Brain microvascular endothelial cell (primary cell): Measurements from ENCODE around the gene SCUBE1.
"Not testable (repeated sequence)": the region's sequence is repeated elsewhere in the genome, so short reads cannot be mapped to it uniquely, and the experiment has no call there.

ENCODE experiments used
- DNase-seq: peaks from one replicate; pipeline ENCODE4 v3.0.0-alpha.2; 2020
- H3K27ac ChIP-seq: fragments of 250-450 bp; sonication (Bioruptor Pico); 2 replicates; pipeline ENCODE4 v1.5.1; 2020; ENCODE audit warnings: mild to moderate bottlenecking, moderate library complexity
- H3K27me3 ChIP-seq: fragments of 250-450 bp; sonication (Bioruptor Pico); replicated peaks from 2 replicates; pipeline ENCODE4 v1.5.1; 2020; ENCODE audit warnings: mild to moderate bottlenecking
- H3K36me3 ChIP-seq: fragments of 250-450 bp; sonication (Bioruptor Pico); replicated peaks from 2 replicates; pipeline ENCODE4 v1.5.1; 2020; ENCODE audit warnings: mild to moderate bottlenecking
- H3K4me3 ChIP-seq: 2 replicates; pipeline ENCODE4 v1.5.1; 2011; ENCODE audit warnings: low read depth, mild to moderate bottlenecking, control low read depth, low read length, moderate library complexity
- CTCF ChIP-seq: IDR thresholded peaks from 2 replicates; pipeline ENCODE4 v1.5.1; 2011; ENCODE audit warnings: low read depth, mild to moderate bottlenecking, moderate library complexity, low read length, control low read depth, inconsistent platforms; ENCODE audit errors: missing control alignments
- in situ Hi-C: cut with HindIII; loops from 2 replicates; pipeline ENCODE4 v1.10.0; 2017; ENCODE audit warnings: low sequenced_read_pairs, low pct_ligation_motif_present

SCUBE1 gene

GRCh38 chr22:43288807-43289420, 54.3 kb downstream of the SCUBE1 start:
- in situ Hi-C loops: no loop called here
- no peak for DNase-seq
- Histone ChIP-seq H3K27ac (no peak overlapping the region), H3K27me3 (peaks cover 5% of the 10 kb centered on the region), H3K36me3 (no peaks in the 10 kb centered on the region), H3K4me3 (no peak overlapping the region)
- TF ChIP-seq CTCF: no peak

GRCh38 chr22:43288378-43288777, 54.8 kb downstream of the SCUBE1 start:
- no peak for DNase-seq
- no peak overlapping the region for H3K4me3 ChIP-seq
- peaks cover 5% of the 10 kb centered on the region for H3K27me3 ChIP-seq
- no peak overlapping the region for H3K27ac ChIP-seq
- in situ Hi-C loops: no loop called here
- H3K36me3 ChIP-seq: no peaks in the 10 kb centered on the region
- no peak for TF ChIP-seq CTCF

DNA sequence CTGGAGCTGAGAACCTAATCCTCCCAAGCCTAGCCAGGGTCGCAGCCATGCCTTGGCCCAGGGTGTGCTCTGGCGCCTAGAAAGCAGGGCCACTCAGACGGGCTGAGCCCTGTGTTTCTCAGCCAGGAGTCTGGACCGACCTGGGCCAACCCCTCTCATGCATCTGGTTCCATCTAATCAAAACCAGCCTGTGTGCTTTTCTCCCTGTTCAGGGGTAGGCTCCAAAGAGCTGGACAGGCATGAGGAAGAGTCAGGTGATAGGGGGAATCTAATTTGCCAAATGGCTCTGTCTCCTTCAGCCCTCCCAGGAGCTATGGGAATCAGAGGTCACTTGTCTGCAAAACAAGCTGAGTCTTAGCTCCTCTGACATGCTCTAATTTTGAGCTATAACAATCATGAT, 55.7 kb downstream of the SCUBE1 start:
- H3K36me3 ChIP-seq: no peaks in the 10 kb centered on the region
- in situ Hi-C loops: no loop called here
- DNase-seq: no peak
- peaks cover 5% of the 10 kb centered on the region for H3K27me3 ChIP-seq
- TF ChIP-seq CTCF: no peak
- H3K27ac ChIP-seq: no peak overlapping the region
- H3K4me3 ChIP-seq: no peak overlapping the region

DNA sequence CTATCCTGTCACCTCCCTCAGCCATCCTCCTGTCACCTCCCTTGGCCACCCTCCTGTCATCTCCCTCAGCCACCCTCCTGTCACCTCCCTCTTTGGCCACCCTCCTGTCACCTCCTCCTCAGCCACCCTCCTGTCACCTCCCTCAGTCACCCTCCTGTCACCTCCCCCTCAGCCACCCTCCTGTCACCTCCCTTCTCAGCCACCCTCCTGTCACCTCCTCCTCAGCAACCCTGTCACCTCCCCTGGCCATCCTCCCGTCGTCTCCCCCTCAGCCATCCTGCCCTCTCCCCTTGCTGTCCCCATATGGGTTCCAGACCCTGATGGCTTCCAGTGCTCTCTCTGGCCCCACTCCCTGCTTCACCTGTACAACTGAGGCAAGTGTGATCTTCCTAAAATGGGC, 61.8 kb downstream of the SCUBE1 start:
- DNase-seq: no peak
- Histone ChIP-seq H3K4me3 (no peak overlapping the region), H3K27ac (no peak overlapping the region), H3K36me3 (no peaks in the 10 kb centered on the region), H3K27me3 (no peaks in the 10 kb centered on the region)
- in situ Hi-C loops: no loop called here
- no peak for TF ChIP-seq CTCF

GRCh38 chr22:43280523-43280886, 62.7 kb downstream of the SCUBE1 start:
- DNase-seq, H3K27me3 ChIP-seq, H3K27ac ChIP-seq, H3K36me3 ChIP-seq, H3K4me3 ChIP-seq, in situ Hi-C loops: not testable (repeated sequence)

DNA sequence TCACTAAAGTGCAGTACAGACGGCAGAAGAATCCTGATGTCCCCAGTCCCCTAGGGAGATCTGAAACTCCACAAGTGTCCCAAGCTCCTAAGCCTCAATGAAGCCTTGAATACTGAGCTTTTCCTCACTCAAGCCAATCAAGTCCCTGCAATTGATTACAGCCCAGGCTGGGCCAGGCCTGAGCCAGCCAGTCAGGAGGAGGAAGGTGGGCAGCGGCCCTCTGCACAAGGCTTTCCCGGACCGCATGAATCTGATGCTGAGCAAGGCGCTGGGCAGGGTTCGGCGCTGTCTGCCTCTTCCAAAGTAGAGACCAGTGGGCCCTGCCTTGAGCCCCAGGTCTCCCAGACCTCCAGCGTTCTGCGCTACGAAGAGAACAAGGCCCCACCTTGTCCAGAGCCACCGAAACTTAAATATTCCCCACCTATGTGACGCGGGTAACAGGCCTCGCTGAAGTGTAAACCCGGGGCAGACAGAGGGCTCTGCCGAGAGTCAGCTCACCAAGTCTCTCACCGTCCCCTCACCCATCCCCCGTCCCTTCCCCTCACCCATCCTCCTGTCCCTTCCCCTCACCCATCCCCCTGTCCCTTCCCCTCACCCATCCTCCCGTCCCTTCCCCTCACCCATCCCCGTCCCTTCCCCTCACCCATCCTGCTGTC, 63.2 kb downstream of the SCUBE1 start:
- Histone ChIP-seq H3K36me3 (no peaks in the 10 kb centered on the region), H3K27me3 (no peaks in the 10 kb centered on the region), H3K27ac (no peak overlapping the region), H3K4me3 (no peak overlapping the region)
- in situ Hi-C loops: no loop called here
- no peak for TF ChIP-seq CTCF
- DNase-seq: no peak
